HG03095 (cell line): ENCODE data around the gene ZBTB11.
"Not testable (repeated sequence)": the region's sequence is repeated elsewhere in the genome, so short reads cannot be mapped to it uniquely, and the experiment has no call there.

Experiments
- ATAC-seq: cut with Tn5 transposase; IDR thresholded peaks from one replicate; pipeline ENCODE4 v1.9.1; 2021; ENCODE audit warnings: moderate library complexity; ENCODE audit not compliant: unreplicated experiment

ZBTB11 gene

GRCh38 chr3:101676765-101677435 lies at the start of gene ZBTB11:
ZBTB11 (minus strand) TSS chr3:101677132; CDS start chr3:101676914, 218 bp downstream.
- peak; percentile 69 for ATAC-seq

GRCh38 chr3:101725890-101726275 lies 49.0 kb upstream of the ZBTB11 start:
- no peak for ATAC-seq

GRCh38 chr3:101725194-101725889 lies 48.4 kb upstream of the ZBTB11 start:
- peak; percentile 12 for ATAC-seq

GRCh38 chr3:101724329-101725193 lies 47.6 kb upstream of the ZBTB11 start, which contains the start of gene CEP97:
CEP97 (plus strand) TSS chr3:101724614; CDS start chr3:101724677, 63 bp downstream.
- ATAC-seq = peak; percentile 82

GRCh38 chr3:101722394-101723173 lies 45.7 kb upstream of the ZBTB11 start:
- ATAC-seq = peak; percentile 52

GRCh38 chr3:101720851-101721840 lies 44.2 kb upstream of the ZBTB11 start:
- ATAC-seq = no peak

- ATAC-seq = no peak
These were observed 42.8 kb upstream of the ZBTB11 start for GRCh38 chr3:101719604-101720185.

- no peak for ATAC-seq
These were observed 41.5 kb upstream of the ZBTB11 start for GRCh38 chr3:101718455-101718854.

- ATAC-seq = no peak
These were observed 32.2 kb upstream of the ZBTB11 start for GRCh38 chr3:101709126-101709525.

- ATAC-seq = not testable (repeated sequence)
These were observed 27.7 kb upstream of the ZBTB11 start for GRCh38 chr3:101704639-101705038.

GRCh38 chr3:101703169-101703568 lies 26.2 kb upstream of the ZBTB11 start:
- ATAC-seq = no peak

- no peak for ATAC-seq
These were observed 25.8 kb upstream of the ZBTB11 start for GRCh38 chr3:101702726-101703125.

- ATAC-seq = no peak
These were observed 25.0 kb upstream of the ZBTB11 start for GRCh38 chr3:101701696-101702634.

GRCh38 chr3:101695779-101696372 lies 18.9 kb upstream of the ZBTB11 start:
- ATAC-seq = no peak

- ATAC-seq = not testable (repeated sequence)
These were observed 17.9 kb upstream of the ZBTB11 start for GRCh38 chr3:101694836-101695235.

GRCh38 chr3:101693540-101693939 lies 16.6 kb upstream of the ZBTB11 start:
- peak; percentile 80 for ATAC-seq
